Endothelial cell of umbilical vein (primary cell): ENCODE data around the gene ENTPD6. TPM values are rescaled to one million over a fixed set of nuclear protein-coding genes. Genes with fewer than 3 reads are reported as not detected.

Source experiments
- BruUV-seq: library from RNA; stranded (reverse); fragments of 400-500 nt; replicated peaks from 2 replicates; lab custom pipeline; 2021; lab: Mats Ljungman, UMichigan
- CTCF ChIA-PET: fragments of 300-600, 350-600 bp; sonication (Branson Sonifier 250); formaldehyde crosslinking; loops from one replicate; lab custom pipeline; 2021; ENCODE audit warnings: antibody characterized with exemption, inconsistent platforms; lab: Charles Lee
- POLR2A ChIA-PET: fragments of 300-600, 350-600 bp; sonication (Branson Sonifier 250); formaldehyde crosslinking; loops from one replicate; lab custom pipeline; 2021; ENCODE audit warnings: antibody characterized with exemption, inconsistent platforms; lab: Charles Lee
- DNase-seq: peaks from one replicate; pipeline ENCODE4 v3.0.0-alpha.2; 2011; ENCODE audit warnings: low read depth, low spot score
- FAIRE-seq: peaks from 2 replicates; lab custom pipeline; 2011; peaks lifted over from hg19 to GRCh38; lab: Jason Lieb, UNC
- H2AFZ ChIP-seq: 2 replicates; pipeline ENCODE4 v1.6.0; 2012; ENCODE audit warnings: low read depth, low read length, control low read depth, inconsistent platforms
- H3K27ac ChIP-seq: 2 replicates; pipeline ENCODE4 v1.5.1; 2011; ENCODE audit warnings: low read depth, mild to moderate bottlenecking, control low read depth, low read length, moderate library complexity; ENCODE audit not compliant: insufficient read depth
- H3K27me3 ChIP-seq, 2 experiments: 2 replicates each; pipeline versions ENCODE4 v1.6.0 to v1.6.1; 2011; ENCODE audit warnings: low read length in 2 of 2, mixed read lengths in 1 of 2; ENCODE audit not compliant: control insufficient read depth in 2 of 2, insufficient read depth in 2 of 2
- H3K36me3 ChIP-seq, 2 experiments: 2 replicates in 1 of 2; 3 replicates in 1 of 2; pipeline ENCODE4 v1.5.1; 2011; ENCODE audit warnings: low read length in 2 of 2, mild to moderate bottlenecking in 1 of 2, moderate library complexity in 1 of 2; ENCODE audit not compliant: control insufficient read depth in 2 of 2, insufficient read depth in 2 of 2; ENCODE audit errors: extremely low read depth in 1 of 2
- H3K4me1 ChIP-seq: 3 replicates; pipeline ENCODE4 v1.5.1; 2011; ENCODE audit warnings: mild to moderate bottlenecking, low read length; ENCODE audit not compliant: control insufficient read depth, insufficient read depth; ENCODE audit errors: extremely low read depth
- H3K4me2 ChIP-seq: 2 replicates; pipeline ENCODE4 v1.6.1; 2011; ENCODE audit warnings: low read length, control low read depth, mixed read lengths; ENCODE audit not compliant: insufficient read depth
- H3K4me3 ChIP-seq, 3 experiments: fragments of 200-600 bp in 1 of 3; sonication (generic), shearing (Covaris generic) in 1 of 3; replicated peaks in 1 of 3; 2 replicates each; pipeline ENCODE4 v1.5.1; 2011 to 2016; ENCODE audit warnings: control low read depth in 3 of 3, low read length in 3 of 3, mild to moderate bottlenecking in 2 of 3, inconsistent platforms in 1 of 3, low read depth in 1 of 3, moderate library complexity in 1 of 3; ENCODE audit not compliant: insufficient read depth in 1 of 3
- H3K79me2 ChIP-seq: 2 replicates; pipeline ENCODE4 v1.6.0; 2012; ENCODE audit warnings: low read length, inconsistent platforms; ENCODE audit not compliant: control insufficient read depth, insufficient read depth
- H3K9ac ChIP-seq: replicated peaks from 2 replicates; pipeline ENCODE3; 2011; ENCODE audit warnings: low read length, control low read depth; ENCODE audit not compliant: insufficient read depth; ENCODE audit errors: extremely low read depth
- H3K9me1 ChIP-seq: replicated peaks from 3 replicates; pipeline ENCODE4 v1.6.0; 2011; ENCODE audit warnings: mild to moderate bottlenecking, low read length; ENCODE audit not compliant: control insufficient read depth, insufficient read depth; ENCODE audit errors: extremely low read depth
- H3K9me3 ChIP-seq: replicated peaks from 2 replicates; pipeline ENCODE4 v1.5.1; 2012; ENCODE audit warnings: low read length, inconsistent platforms; ENCODE audit not compliant: control insufficient read depth, insufficient read depth
- H4K20me1 ChIP-seq: replicated peaks from 2 replicates; pipeline ENCODE3; 2011; ENCODE audit warnings: mild to moderate bottlenecking, low read length; ENCODE audit not compliant: control insufficient read depth, insufficient read depth; ENCODE audit errors: extremely low read depth
- CTCF ChIP-seq, 2 donors: IDR thresholded peaks; 1 replicate in 1 of 2; 2 replicates in 1 of 2; pipeline ENCODE4 v1.5.1; 2011; ENCODE audit warnings: low read length in 2 of 2, mild to moderate bottlenecking in 2 of 2, moderate library complexity in 2 of 2, control low read depth in 1 of 2, inconsistent platforms in 1 of 2, low read depth in 1 of 2; ENCODE audit not compliant: insufficient read depth in 1 of 2; ENCODE audit errors: extremely low read depth in 1 of 2
- EZH2 ChIP-seq: IDR thresholded peaks from 2 replicates; pipeline ENCODE4 v1.6.1; 2012; ENCODE audit warnings: borderline replicate concordance, low read depth, mild to moderate bottlenecking, moderate library complexity, low read length, inconsistent platforms; ENCODE audit not compliant: severe bottlenecking
- FOS ChIP-seq: IDR thresholded peaks from 2 replicates; pipeline ENCODE4 v1.6.1; 2011; ENCODE audit warnings: mild to moderate bottlenecking, low read length, moderate library complexity, borderline replicate concordance; ENCODE audit not compliant: insufficient read depth
- GATA2 ChIP-seq: IDR thresholded peaks from 2 replicates; pipeline ENCODE4 v1.7.0; 2011; ENCODE audit warnings: low read depth, mild to moderate bottlenecking, moderate library complexity, mixed read lengths, low read length; ENCODE audit not compliant: insufficient read length, insufficient read depth
- JUN ChIP-seq: IDR thresholded peaks from 2 replicates; pipeline ENCODE4 v1.6.1; 2011; ENCODE audit warnings: borderline replicate concordance, low read depth; ENCODE audit not compliant: insufficient read length, insufficient read depth
- MAX ChIP-seq: IDR thresholded peaks from 2 replicates; pipeline ENCODE4 v1.6.1; 2011; ENCODE audit not compliant: insufficient read depth, insufficient read length
- MYC ChIP-seq: IDR thresholded peaks from one replicate; pipeline ENCODE4 v1.6.1; 2011; ENCODE audit warnings: mild to moderate bottlenecking, low read depth, low read length
- POLR2A ChIP-seq: IDR thresholded peaks from 2 replicates; pipeline ENCODE4 v1.6.1; 2012; ENCODE audit warnings: low read depth, mild to moderate bottlenecking, control low read depth, low read length
- POLR2AphosphoS5 ChIP-seq: IDR thresholded peaks from 2 replicates; pipeline ENCODE4 v1.6.1; 2012; ENCODE audit warnings: low read depth, mild to moderate bottlenecking, control low read depth, low read length, moderate library complexity; ENCODE audit not compliant: insufficient read depth
- dilution Hi-C: fragments of 300-500 bp; cut with MboI; formaldehyde crosslinking; loops from one replicate; pipeline ENCODE4 v1.15.0; 2019; ENCODE audit warnings: low sequenced_read_pairs; ENCODE audit not compliant: extremely low pct_ligation_motif_present
- intact Hi-C: fragments of 100-400 bp; cut with micrococcal nuclease; formaldehyde crosslinking; loops from one replicate; pipeline ENCODE4 v1.10.0; 2022
- polyA plus RNA-seq, 4 experiments: library from polyadenylated mRNA; depleted of rRNA in 3 of 4; stranded (reverse) in 3 of 4; unstranded in 1 of 4; fragments of >200 nt; gene quantifications; 2 replicates each; pipeline versions ENCODE4 v1.2.1 to v1.2.3, GENCODE V29; 2011 to 2012; ENCODE audit warnings: missing spikeins in 1 of 4
- total RNA-seq: library from RNA; stranded (reverse); gene quantifications from 2 replicates; pipeline ENCODE4 v1.2.3, GENCODE V29; 2021

The ENTPD6 gene
- total and polyA plus RNA-seq, 2 donors (not counting 3 experiments of a cell fraction or from before 2014, with no cell fraction given) = 51.2 to 86.3 TPM

- dilution Hi-C loops = no loop called here
- CTCF ChIA-PET = interaction anchor here (1.1 to 1.3 kb wide), 2 partner anchors 9 to 125 kb away, joined by 4 to 6 read pairs; no protein-coding TSS in a partner anchor
- TF ChIP-seq MAX (no peak), POLR2AphosphoS5 (no peak), CTCF (IDR thresholded peaks at IDR 0.05; ENCODE audit: extremely low read depth in 1 of 2, insufficient read depth in 1 of 2, low read depth in 1 of 2, low read length in 2 of 2) (no peak), JUN (no peak), GATA2 (no peak), MYC (no peak), FOS (no peak), EZH2 (no peak), POLR2A (no peak)
- DNase-seq (no peak), FAIRE-seq (no peak)
- POLR2A ChIA-PET = no interaction called here
- Histone ChIP-seq H3K79me2 (no peaks in the 10 kb centered on the region), H3K36me3 (peaks cover 4 to 65% of the 10 kb centered on the region in 2 experiments), H2AFZ (no peak overlapping the region), H3K4me3 (no peak overlapping the region), H3K4me2 (no peak overlapping the region), H4K20me1 (no peaks in the 10 kb centered on the region), H3K9ac (no peak overlapping the region), H3K9me1 (no peaks in the 10 kb centered on the region), H3K9me3 (no peaks in the 10 kb centered on the region), H3K4me1 (no peaks in the 10 kb centered on the region), H3K27me3 (no peaks in the 10 kb centered on the region), H3K27ac (no peak overlapping the region)
- no TSS peak for BruUV-seq
- intact Hi-C loops = no loop called here
Measured at GRCh38 chr20:25274481-25274880, 79.0 kb downstream of the ENTPD6 start.
